HG03064 (cell line): ENCODE data around the gene TNRC6A.
A peak's percentile ranks its signal among the peaks of the same experiment; 100 is the strongest.
"Not testable (repeated sequence)": the region's sequence is repeated elsewhere in the genome, so short reads cannot be mapped to it uniquely, and the experiment has no call there.

Experiments used
- ATAC-seq: cut with Tn5 transposase; IDR thresholded peaks from one replicate; pipeline ENCODE4 v1.9.1; 2021; ENCODE audit warnings: low read depth; ENCODE audit not compliant: unreplicated experiment

The TNRC6A gene

DNA sequence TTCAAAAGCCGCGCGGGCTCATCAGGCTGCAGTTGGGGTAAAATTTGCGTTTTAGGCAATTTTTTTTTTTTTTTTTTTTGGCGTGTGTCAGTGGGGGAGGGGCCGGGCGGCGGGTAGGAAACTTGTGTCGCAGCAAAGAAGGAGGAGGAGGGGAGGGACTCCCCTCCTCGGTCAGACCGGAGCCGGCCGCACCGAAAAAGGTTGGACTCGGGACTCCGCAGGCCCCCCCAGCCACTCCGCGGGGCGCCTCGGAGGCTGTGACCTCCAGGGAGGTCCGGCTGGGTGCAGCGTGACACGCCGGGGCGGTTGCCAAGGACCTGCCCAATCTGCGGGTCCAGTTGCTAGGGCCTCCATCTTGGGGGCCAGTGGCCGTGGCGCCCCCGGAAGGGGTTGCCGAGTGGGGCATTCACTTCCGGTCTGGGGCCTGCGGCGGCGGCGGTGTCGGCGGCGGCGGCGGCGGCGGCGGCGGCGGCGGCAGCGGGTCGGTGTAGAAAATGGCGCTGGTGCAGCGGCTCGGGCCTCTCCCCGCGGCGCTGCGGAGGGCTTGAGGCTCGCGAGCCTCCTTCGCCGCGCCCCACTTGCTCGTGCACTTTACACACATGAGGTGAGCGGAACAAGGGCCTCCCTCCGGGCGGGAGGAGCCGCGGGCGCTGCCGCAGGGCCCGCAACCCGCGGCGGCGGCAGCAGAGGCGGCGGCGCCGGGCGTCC, at the start of gene TNRC6A:
TSS of gene TNRC6A (plus strand) at position 409 of the 708 bp plus-strand sequence. CDS start at position 600, 191 bp downstream.
- peak; percentile 73 for ATAC-seq

DNA sequence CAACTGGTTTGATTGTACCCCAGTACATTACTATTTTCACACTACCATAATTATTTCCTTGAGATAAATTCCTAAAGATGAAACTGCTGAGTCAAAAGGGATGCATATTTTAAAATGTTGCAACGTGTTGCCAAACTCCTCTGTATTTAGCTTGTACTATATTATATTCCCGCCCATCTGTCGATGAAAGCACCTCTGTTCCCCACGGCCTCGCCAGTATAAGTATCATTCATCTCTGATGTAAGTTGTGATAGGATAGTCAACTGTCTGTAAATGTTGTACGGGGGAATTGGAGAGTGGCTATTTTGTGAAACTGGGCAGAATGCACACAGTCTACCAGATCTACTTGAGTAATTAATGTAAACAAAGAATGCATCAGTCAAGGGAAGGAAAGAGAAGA, 47.7 kb upstream of the TNRC6A start:
- ATAC-seq, result no peak

DNA sequence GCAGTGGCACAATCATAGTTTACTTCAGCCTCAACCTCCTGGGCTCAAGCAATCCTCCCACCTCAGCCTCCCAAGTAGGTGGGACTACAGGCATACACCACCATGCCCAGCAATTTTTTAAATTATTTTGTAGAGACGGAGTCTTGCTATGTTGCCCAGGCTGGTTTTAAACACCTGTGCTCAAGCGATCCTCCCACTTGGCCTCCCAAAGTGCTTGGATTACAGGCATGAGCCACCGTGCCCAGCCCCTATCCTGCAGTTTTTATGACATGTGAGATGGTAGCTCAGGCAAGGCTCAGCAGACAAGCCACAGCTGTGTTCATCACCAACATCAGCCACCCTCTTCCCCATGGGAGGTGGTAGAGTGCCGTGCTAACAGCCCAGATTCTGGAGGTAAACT, 46.2 kb upstream of the TNRC6A start:
- no peak for ATAC-seq

DNA sequence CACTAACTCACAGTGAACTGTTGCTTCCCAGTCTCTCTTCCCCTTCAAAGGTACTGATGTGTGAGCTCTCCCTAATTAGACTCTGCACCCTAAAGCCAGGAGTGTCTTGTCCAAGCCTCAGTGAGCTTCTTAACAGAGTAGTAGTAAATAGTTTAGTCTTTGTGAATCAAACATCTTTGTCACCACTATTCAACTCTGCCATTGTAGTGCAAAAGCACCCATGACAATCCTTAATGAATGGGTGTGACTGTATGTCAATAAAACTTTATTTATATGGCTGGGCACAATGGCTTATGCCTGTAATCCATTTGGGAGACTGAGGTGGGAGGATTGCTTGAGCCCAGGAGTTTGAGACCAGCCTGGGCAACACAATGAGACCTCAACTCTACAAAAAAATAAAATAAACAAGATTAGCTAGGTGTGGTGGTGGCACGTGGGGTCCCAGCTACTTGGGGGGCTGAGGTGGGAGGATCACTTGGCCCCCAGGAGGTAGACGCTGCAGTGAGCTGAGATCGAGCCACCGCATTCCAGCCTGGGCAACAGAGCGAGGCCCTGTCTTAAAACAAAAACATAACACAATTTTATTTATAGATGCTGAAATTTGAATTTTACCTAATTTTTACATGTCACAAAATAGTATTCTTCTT, 45.5 kb upstream of the TNRC6A start:
- no peak for ATAC-seq

DNA sequence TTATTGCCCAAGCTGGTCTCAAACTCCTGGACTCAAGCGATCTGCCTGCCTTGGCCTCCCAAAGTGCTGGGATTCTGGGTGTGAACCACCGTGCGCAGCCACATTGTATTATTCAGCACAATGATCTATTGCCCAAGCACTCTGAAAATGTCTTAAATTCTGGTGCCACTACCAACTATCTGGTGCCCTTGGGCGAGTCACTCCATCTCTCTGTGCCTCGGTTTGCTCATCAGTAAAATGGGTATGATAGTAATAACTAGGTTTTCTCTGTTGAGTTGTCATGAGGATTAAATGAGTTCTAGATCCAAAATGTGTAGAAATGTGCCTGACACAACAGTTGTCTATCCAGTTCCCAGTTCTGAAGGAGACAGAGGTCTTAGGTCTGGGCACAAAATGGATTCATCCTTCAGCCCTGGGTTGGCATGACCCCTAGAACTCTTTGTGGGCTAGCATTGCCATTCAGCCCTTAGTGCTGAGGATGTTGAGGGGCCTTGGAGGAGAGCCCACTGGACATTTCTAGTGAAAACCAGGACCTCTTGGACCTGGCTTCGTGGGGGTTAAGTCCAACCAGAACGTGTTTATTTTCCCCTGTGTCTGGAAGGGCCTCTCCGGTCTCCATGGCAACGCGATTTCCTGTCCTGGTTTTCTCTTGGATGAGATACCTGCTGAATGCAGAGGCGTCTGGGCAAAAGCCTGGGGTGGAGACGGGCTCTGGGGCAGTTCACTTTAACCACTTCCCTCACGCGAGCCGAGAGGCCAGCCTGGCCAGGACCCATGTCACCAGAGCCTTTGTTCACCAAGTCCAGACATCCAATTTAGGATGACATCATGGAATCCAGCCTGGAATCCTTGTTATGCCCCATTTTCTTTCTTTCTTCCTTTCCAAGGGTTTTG, 43.7 kb upstream of the TNRC6A start:
- ATAC-seq, result no peak

DNA sequence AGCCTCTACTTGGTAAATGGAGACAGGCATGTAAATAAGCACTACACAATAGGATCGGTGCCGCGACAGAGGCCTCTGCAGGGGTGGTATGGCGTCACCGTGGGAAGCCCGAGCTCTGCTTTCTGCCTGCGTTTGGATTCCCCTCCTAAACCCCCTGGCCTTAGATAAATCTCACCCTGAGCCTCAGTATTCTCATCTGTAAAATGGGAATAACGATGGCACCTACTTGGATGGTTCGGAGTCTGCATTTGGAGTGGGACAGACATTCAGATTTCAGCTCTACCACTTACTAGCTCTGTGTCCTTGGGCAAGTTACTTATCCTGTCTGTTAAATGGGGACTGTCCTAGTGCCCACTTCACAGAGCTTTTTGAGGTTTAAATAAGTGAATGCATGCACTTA, 42.8 kb upstream of the TNRC6A start:
- ATAC-seq, result no peak

DNA sequence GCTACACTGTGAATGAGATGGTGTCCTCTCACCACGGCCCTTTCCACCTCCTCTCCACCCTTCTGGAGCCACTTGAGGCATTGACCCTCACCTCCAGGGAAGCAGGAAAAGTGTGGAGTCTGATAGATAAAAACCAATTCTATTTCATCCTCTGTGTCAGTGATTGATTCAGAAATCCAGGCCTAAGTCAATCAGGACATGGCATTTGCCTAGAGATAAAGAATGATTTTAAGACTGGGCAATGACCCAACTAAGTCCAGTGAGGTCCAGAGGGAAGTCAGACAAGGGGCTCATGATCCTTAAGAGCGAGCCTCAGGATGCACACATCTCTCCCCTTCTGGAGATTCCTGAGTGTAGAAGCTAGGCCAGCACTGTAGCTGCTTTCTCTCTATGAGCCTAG, 41.1 kb upstream of the TNRC6A start:
- ATAC-seq, result no peak

DNA sequence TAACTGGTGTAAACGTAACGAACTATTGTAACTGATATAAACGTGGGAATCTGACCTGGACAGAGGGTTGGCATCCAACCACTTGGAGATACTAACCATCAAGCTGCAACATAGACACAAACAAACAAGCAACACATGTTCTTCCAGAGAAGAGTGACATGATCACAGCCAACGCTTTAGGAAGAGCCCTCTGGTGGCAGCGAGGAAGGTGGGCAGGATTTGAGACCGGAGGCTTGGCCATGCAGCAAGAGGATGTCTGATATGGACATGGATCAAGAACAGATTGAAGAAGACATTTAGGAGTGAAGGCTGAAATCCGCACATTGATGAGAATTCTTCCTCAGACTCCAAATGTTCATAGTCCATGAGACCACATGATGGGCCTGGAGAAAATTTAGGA, 40.3 kb upstream of the TNRC6A start:
- no peak for ATAC-seq

DNA sequence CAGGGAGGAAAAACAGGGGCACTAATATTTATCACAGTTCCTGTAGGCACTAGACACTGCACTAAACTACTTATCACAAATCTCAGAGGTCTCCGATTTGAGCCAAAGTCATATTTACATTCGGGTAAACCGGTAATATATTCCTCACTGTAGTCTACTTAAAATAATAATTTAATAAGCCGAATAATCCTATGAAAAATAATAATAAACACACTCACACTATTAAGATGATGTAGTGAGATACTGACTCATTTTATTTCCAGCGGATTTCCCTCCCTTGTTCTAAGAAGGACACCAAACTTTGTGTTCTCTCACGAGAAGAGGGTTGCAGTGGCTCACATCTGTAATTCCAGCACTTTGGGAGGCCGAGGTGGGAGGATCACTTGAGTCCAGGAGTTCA, 36.6 kb upstream of the TNRC6A start:
- no peak for ATAC-seq

DNA sequence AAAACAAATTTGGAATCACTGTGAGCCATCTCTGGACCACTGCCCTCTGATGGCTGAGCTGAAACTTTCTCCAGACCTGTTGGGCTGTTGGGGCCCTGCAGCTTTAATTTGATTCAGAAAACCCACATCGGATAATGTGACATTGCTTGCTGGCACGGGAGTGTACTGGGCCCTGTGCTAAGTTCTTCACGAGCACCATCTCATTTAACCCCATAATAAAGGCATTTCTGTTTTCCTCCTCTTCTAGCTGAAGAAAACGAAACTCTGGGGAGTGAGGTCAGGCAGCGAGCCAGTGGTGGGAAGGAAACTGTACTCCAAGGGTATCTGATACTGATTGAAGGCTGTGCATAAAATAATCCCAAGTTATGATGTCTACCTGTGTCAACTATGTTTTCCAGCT, 34.5 kb upstream of the TNRC6A start:
- no peak for ATAC-seq

DNA sequence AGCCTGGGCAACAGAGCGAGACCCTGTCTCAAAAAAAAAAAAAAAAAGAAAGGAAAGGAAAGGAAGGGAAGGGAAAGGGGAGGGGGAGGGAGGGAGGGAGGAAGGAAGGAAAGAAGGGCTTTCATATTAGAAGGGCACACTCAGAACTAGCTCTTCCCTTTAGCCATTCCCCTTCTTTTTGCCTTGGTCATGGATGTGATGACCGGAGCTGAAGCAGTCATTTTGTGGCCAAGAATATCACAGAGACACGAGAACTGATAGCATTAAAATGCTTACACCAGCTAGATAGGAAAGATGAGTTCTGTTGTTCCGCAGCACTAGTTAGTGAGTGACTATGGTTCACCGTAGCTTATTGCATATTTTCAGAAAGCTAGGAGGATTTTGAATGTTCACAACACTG, 32.8 kb upstream of the TNRC6A start:
- ATAC-seq, result no peak

DNA sequence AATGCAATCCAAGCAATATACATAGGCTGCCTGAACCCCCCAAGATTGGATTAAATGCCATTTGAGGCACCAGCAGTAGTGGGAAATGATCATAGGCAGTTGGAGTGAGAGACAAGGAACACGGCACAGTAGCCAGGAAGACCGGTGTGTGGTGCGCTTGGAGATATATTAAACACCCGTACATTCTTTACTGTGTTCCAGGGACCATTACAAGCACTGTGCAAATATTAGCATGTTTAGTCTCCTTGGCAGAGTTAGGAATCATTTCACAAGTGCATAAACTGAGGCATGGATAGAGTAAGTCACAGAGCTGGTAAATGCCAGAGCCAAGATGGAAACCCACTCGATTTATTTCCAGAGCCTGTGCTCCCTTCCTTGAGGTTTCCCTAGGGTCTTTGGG, 31.1 kb upstream of the TNRC6A start:
- no peak for ATAC-seq

DNA sequence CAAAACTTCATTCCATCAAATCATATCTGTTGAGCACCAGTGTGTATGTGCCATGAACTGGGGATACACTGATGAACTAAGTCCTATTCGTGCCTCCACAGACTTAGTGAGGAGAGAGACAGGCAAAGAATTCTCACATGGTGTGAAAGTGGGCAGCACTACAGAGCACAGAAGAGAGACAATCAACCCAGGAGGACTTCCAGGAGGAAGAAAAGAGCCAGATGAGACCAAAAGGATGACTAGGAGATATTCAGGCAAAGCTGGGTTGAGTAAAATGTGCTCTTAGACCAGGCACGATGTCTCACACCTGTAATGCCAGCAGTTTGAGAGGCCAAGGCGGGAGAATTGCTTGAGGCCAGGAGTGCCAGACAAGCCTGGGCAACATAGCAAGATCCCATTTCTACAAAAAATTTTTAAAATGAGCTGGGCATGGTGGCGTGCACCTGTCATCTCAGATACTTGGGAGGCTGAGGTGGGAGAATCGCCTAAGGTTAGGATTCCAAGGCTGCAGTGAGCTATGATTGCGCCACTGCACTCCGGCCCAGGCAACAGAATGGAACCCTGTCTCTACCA, 30.2 kb upstream of the TNRC6A start:
- no peak for ATAC-seq

DNA sequence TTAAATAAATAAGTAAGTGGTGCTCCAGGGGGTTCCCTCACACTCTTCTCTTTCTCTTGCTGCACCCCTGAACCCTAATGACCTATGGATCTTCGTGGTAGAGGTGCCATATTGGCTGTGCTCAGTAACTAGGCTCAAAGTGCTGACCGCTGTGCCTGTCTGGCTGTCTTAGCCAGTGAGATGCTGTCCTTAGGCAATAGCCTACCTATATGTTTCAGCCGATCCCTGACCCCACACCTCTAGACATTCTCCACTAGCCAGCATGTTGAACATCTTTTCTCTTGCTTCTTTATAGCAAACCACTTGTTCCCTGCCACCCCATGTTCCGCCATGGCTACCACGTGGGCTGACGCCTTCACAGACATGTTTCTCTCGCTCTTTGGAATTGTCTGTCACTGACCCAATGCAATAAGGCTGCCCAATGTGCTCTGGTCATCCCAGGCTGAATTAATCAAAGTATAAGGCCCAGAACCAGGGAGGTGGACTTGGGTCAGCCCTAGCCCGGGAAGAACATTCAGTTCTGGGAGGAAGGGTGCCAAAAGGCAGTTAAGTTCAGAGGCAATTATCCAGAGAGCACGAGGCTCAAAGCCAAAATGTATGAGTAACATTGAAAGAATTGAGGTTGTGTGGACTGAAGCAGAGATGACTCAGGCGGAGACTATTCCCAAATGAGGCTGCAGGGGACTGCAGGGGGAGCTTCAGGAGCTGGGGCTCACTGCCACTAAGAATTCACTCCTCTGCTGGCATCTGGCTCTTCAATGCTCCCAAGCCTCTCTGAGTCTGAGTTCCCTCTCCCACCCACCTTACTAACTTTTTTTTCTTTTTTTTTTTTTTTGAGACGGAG, 28.7 kb upstream of the TNRC6A start:
- ATAC-seq, result no peak

DNA sequence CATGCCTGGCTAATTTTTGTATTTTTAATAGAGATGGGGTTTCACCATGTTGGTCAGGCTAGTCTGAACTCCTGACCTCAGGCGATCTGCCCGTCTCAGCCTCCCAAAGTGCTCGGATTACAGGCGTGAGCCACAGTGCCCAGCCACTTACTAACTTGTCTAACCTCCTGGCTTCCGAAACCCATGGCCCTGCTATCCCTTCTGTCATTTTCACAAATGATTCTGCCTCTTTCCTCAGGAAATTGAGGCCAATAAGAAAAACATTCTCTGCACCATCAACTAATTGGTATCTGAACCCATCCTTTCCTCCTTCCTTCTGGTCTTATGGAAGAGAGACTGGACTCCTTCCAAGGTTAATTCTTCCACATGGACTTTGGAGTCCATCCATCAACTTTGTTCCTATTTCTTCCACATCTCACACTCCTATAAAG, 27.9 kb upstream of the TNRC6A start:
- ATAC-seq, result no peak

DNA sequence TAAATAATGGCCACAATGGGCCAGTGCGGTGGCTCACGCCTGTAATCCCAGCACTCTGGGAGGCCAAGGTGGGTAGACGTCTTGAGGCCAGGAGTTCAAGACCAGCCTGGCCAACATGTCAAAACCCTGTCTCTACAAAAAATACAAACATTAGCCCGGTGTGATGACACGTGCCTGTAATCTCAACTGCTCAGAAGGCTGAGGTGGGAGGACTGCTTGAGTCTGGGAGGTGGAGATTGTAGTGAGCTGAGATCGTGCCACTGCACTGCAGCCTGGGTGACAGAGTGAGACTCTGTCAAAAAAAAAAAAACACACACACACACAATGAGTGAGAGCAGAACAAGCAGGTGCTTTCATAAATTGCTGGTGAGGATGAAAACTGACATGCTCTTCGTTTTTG, 21.7 kb upstream of the TNRC6A start:
- ATAC-seq, result not testable (repeated sequence)

DNA sequence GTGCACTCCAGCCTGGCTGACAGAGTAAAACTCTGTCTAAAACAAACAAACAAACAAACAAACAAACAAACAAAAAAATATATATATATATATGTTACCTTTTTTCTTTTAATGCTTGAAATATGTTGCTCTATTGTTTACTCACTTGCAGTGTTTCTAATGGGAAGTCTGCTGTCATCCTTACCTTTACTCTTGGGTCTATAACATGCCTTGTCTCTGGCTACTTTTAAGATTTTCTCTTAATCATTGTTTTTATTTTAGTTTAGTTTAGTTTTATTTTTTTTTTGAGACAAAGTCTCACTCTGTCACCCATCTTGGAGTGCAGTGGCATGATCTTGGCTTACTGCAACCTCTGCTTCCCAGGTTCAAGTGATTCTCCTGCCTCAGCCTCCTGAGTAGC, 16.1 kb upstream of the TNRC6A start:
- no peak for ATAC-seq

DNA sequence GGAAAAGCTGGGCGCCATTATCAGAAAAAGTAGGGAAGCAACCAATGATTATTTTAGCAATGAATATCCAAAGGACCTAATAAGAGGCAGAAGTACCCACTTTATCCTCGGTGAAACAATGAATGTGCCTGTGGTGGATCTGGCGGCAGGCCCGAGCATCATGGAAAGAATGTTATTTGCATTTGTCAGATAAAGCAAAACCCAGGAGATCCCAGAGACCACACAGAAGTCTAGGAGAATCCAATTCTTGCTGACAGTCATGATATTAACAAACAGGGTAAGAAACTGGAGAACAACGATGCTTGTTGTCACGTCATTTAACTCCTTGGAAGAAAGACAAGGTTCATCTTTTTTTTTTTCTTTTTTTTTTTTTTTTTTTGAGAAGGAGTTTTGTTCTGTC, 12.0 kb upstream of the TNRC6A start:
- no peak for ATAC-seq

DNA sequence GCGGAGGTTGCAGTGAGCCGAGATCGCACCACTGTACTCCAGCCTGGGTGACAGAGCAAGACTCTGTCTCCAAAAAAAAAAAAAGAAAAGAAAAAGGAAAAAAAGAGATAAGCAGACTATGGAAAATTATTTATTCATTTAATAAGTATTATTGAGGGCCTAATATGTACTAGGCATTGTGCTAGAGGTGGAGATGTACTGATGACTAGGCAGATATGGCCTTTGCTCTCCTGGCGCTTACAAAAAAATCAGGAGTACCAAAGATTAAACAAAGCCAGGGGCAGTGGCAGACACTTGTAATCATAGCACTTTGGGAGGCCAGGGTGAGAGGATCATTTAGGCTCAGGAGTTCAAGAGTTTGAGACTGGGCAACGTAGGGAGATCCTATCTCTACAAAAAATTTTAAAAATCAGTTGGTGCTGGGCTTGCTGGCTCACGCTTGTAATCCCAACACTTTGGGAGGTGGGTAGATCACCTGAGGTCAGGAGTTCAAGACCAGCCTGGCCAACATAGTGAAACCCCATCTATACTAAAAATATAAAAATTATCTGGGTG, 10.4 kb upstream of the TNRC6A start:
- ATAC-seq, result no peak

DNA sequence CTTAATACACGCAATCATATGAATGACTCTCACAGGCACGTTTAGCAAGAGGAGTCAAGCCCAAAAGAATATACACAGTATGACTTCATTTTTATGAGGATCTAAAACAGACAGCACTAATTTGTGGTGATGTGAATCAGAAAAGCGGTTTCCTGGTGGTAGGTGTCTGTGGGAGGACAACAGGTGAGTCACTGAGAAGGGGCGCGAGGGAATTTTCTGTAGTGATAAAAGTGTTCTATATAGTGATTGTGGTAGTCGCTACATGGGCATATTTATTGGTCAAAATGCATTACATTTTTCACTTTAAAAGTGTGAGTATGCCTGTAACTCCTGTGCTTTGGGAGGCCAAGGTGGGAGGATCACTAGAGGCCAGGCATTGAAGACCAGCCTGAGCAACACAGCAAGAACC, 7.6 kb upstream of the TNRC6A start:
- no peak for ATAC-seq
